PC-3 (cell line): Measurements from ENCODE around the gene BSN. TPM values are rescaled to one million over a fixed set of nuclear protein-coding genes. Genes with fewer than 3 reads are reported as not detected.
"Not testable (repeated sequence)": the region's sequence is repeated elsewhere in the genome, so short reads cannot be mapped to it uniquely, and the experiment has no call there.

ENCODE experiments used
- ATAC-seq: fragments of 200-7000 bp; cut with Tn5 transposase; 2 replicates; pipeline ENCODE4 v1.9.1; 2020; ENCODE audit warnings: mild to moderate bottlenecking, moderate library complexity
- BruUV-seq: library from RNA; stranded (reverse); fragments of 400-500 nt; replicated peaks from 2 replicates; lab custom pipeline; 2021; lab: Mats Ljungman, UMichigan
- CTCF ChIA-PET: fragments of 300-600 bp; sonication (Branson Sonifier 250); formaldehyde crosslinking; loops from one replicate; lab custom pipeline; 2022; ENCODE audit warnings: antibody characterized with exemption; lab: Charles Lee
- POLR2A ChIA-PET: fragments of 300-600 bp; sonication (Branson Sonifier 250); formaldehyde crosslinking; loops from one replicate; lab custom pipeline; 2022; ENCODE audit warnings: antibody characterized with exemption; ENCODE audit not compliant: unreplicated experiment; lab: Charles Lee
- DNase-seq: peaks from one replicate; pipeline ENCODE4 v3.0.0-alpha.2; 2015
- H2AFZ ChIP-seq: fragments of 300-600 bp; sonication (generic); 2 replicates; pipeline ENCODE4 v1.6.0; 2016; ENCODE audit warnings: antibody characterized with exemption, low read length
- H3F3A ChIP-seq: fragments of 300-600 bp; sonication (generic); one replicate; pipeline ENCODE4 v1.6.0; 2017; ENCODE audit warnings: antibody characterized with exemption, low read length, control low read depth, mild to moderate bottlenecking; ENCODE audit not compliant: unreplicated experiment
- H3K27ac ChIP-seq: fragments of 300-600 bp; sonication (generic); 2 replicates; pipeline ENCODE4 v1.5.1; 2016; ENCODE audit warnings: mild to moderate bottlenecking, low read length
- H3K27me3 ChIP-seq: fragments of 300-600 bp; sonication (generic); 2 replicates; pipeline ENCODE4 v1.6.1; 2016; ENCODE audit warnings: low read length, mixed read lengths
- H3K36me3 ChIP-seq: fragments of 300-600 bp; sonication (generic); 2 replicates; pipeline ENCODE4 v1.6.1; 2016; ENCODE audit warnings: low read depth, mixed run types, low read length, mixed read lengths
- H3K4me1 ChIP-seq: fragments of 300-600 bp; sonication (generic); 2 replicates; pipeline ENCODE4 v1.5.1; 2016; ENCODE audit warnings: low read length; ENCODE audit not compliant: insufficient read depth
- H3K4me2 ChIP-seq: fragments of 300-600 bp; sonication (generic); 2 replicates; pipeline ENCODE4 v1.6.0; 2016; ENCODE audit warnings: low read length
- H3K4me3 ChIP-seq: fragments of 300-600 bp; sonication (generic); 2 replicates; pipeline ENCODE4 v1.5.1; 2016; ENCODE audit warnings: mild to moderate bottlenecking, low read length, mixed read lengths
- H3K79me2 ChIP-seq: fragments of 300-600 bp; sonication (generic); 2 replicates; pipeline ENCODE4 v1.6.1; 2017; ENCODE audit warnings: low read length, mixed read lengths
- H3K9ac ChIP-seq: fragments of 300-600 bp; sonication (generic); 2 replicates; pipeline ENCODE4 v1.6.0; 2016; ENCODE audit warnings: mild to moderate bottlenecking, low read length
- H3K9me2 ChIP-seq: fragments of 300-600 bp; sonication (generic); replicated peaks from 2 replicates; pipeline ENCODE4 v1.6.1; 2016; ENCODE audit warnings: mixed run types, low read length, mixed read lengths
- H3K9me3 ChIP-seq: fragments of 300-600 bp; sonication (generic); 2 replicates; pipeline ENCODE4 v1.6.1; 2016; ENCODE audit warnings: low read length, mixed read lengths
- H4K20me1 ChIP-seq: fragments of 300-600 bp; sonication (generic); 2 replicates; pipeline ENCODE4 v1.6.1; 2016; ENCODE audit warnings: low read length, mixed read lengths
- EZH2 ChIP-seq: fragments of 300-600 bp; sonication (generic); IDR thresholded peaks from one replicate; pipeline ENCODE4 v1.6.1; 2017; ENCODE audit warnings: antibody characterized with exemption, mild to moderate bottlenecking, low read length; ENCODE audit not compliant: unreplicated experiment
- EZH2phosphoT487 ChIP-seq: fragments of 300-600 bp; sonication (generic); IDR thresholded peaks from 2 replicates; pipeline ENCODE4 v1.6.1; 2018; ENCODE audit warnings: mild to moderate bottlenecking, antibody characterized with exemption, low read length, borderline replicate concordance
- intact Hi-C: fragments of 100-400 bp; cut with micrococcal nuclease; formaldehyde crosslinking; loops from 2 replicates; pipeline ENCODE4 v1.9.0; 2023
- total RNA-seq: library from RNA; depleted of rRNA; stranded (reverse); fragments of >200 nt; gene quantifications from 2 replicates; pipeline ENCODE4 v1.2.3, GENCODE V29; 2014
- TF ChIP-seq, protein P1 (sequence below): fragments of 300-600 bp; sonication (generic); conservative IDR thresholded peaks from 2 replicates; pipeline ENCODE4 v1.5.1; 2017; ENCODE audit warnings: antibody characterized with exemption, low read depth, mild to moderate bottlenecking, low read length

BSN gene
- total RNA-seq, 1 experiment from 2014 or later: 0.80 TPM

GRCh38 chr3:49695350-49696015, 141.2 kb downstream of the BSN start:
- H3K27ac ChIP-seq, intact Hi-C loops, H3K4me1 ChIP-seq, DNase-seq, H3K27me3 ChIP-seq, CTCF ChIA-PET, H3K9me3 ChIP-seq, H3F3A ChIP-seq, H3K9ac ChIP-seq, POLR2A ChIA-PET, H3K4me2 ChIP-seq, H3K36me3 ChIP-seq, H2AFZ ChIP-seq, ATAC-seq, H4K20me1 ChIP-seq, H3K9me2 ChIP-seq, BruUV-seq, H3K4me3 ChIP-seq: not testable (repeated sequence)
- H3K79me2 ChIP-seq: peaks cover 15% of the 10 kb centered on the region; the same call in 1 of the 2 replicates

- Histone ChIP-seq H3K4me1 (no peaks in the 10 kb centered on the region), H3K9ac (no peak overlapping the region)
- POLR2A ChIA-PET: no interaction called here
Measured at GRCh38 chr3:49699281-49699979, 145.2 kb downstream of the BSN start.

DNA sequence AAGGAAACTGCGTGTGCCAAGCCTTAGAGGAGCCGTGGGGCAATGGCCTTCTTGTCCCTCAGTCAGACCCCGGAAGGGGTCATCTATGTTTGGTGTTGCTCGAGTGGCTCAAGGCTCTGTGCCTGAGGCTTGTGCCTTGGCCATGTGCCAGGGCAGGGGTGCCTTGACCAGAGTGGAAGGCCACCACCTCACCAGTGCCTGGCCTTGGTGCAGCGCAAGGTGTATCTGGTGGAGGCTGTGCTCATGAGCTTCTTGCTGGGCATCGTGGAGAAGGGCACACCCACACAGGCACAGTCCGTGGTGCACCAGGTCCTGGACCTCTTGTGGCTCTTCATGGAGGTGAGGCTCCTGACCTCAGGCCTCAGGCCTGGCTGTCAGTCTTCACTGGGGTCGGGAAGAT, 145.7 kb downstream of the BSN start:
- Histone ChIP-seq H3K27ac (no peak overlapping the region), H3K4me3 (no peak overlapping the region), H3K9ac (no peak overlapping the region), H3K9me2 (no peaks in the 10 kb centered on the region), H3K4me1 (no peaks in the 10 kb centered on the region), H4K20me1 (no peaks in the 10 kb centered on the region), H3K27me3 (no peaks in the 10 kb centered on the region), H3F3A (no peaks in the 10 kb centered on the region), H3K79me2 (no peaks in the 10 kb centered on the region), H2AFZ (no peak overlapping the region), H3K4me2 (no peak overlapping the region), H3K9me3 (no peaks in the 10 kb centered on the region), H3K36me3 (peaks cover 3% of the 10 kb centered on the region; the same call in 1 of the 2 replicates)
- intact Hi-C loops: no loop called here
- BruUV-seq: no TSS peak
- CTCF ChIA-PET: no interaction called here
- no peak for ATAC-seq
- POLR2A ChIA-PET: no interaction called here
- no peak for DNase-seq
- TF ChIP-seq EZH2 (no peak), EZH2phosphoT487 (no peak)
- TF ChIP-seq, protein P1, sequence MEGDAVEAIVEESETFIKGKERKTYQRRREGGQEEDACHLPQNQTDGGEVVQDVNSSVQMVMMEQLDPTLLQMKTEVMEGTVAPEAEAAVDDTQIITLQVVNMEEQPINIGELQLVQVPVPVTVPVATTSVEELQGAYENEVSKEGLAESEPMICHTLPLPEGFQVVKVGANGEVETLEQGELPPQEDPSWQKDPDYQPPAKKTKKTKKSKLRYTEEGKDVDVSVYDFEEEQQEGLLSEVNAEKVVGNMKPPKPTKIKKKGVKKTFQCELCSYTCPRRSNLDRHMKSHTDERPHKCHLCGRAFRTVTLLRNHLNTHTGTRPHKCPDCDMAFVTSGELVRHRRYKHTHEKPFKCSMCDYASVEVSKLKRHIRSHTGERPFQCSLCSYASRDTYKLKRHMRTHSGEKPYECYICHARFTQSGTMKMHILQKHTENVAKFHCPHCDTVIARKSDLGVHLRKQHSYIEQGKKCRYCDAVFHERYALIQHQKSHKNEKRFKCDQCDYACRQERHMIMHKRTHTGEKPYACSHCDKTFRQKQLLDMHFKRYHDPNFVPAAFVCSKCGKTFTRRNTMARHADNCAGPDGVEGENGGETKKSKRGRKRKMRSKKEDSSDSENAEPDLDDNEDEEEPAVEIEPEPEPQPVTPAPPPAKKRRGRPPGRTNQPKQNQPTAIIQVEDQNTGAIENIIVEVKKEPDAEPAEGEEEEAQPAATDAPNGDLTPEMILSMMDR: no peak

More at GRCh38 chr3:49699281-49699979, 145.2 kb downstream of the BSN start:
- TF ChIP-seq EZH2: no peak
- TF ChIP-seq EZH2phosphoT487: no peak
- TF ChIP-seq, protein P1: no peak
- no peaks in the 10 kb centered on the region for H3K9me2 ChIP-seq
- no peaks in the 10 kb centered on the region for H3K79me2 ChIP-seq
- H3K4me2 ChIP-seq: no peak overlapping the region
- H3K36me3 ChIP-seq: no peaks in the 10 kb centered on the region; the same call in 1 of the 2 replicates
- H3K27ac ChIP-seq: no peak overlapping the region
- H3K9me3 ChIP-seq: no peaks in the 10 kb centered on the region
- no peak overlapping the region for H2AFZ ChIP-seq
- H3K4me3 ChIP-seq: no peak overlapping the region
- ATAC-seq: no peak
- no peaks in the 10 kb centered on the region for H3K27me3 ChIP-seq
- no TSS peak for BruUV-seq
- intact Hi-C loops: no loop called here
- DNase-seq: no peak
- H3F3A ChIP-seq: no peaks in the 10 kb centered on the region
- CTCF ChIA-PET: no interaction called here
- H4K20me1 ChIP-seq: no peaks in the 10 kb centered on the region
